KMS-11 (cell line): Measurements from ENCODE around the gene SYNE1.
"Not testable (repeated sequence)": the region's sequence is repeated elsewhere in the genome, so short reads cannot be mapped to it uniquely, and the experiment has no call there.

Experiments
- H2AFZ ChIP-seq: fragments of 200-600 bp; sonication (generic); 2 replicates; pipeline ENCODE4 v1.6.1; 2016; ENCODE audit warnings: antibody characterized with exemption, mixed run types, low read depth
- H3K27ac ChIP-seq: fragments of 200-600 bp; sonication (generic); 2 replicates; pipeline ENCODE4 v1.6.1; 2016; ENCODE audit warnings: mild to moderate bottlenecking, mixed run types
- H3K27me3 ChIP-seq: fragments of 200-600 bp; sonication (generic); 2 replicates; pipeline ENCODE4 v1.6.1; 2017; ENCODE audit warnings: mild to moderate bottlenecking, low read depth, mixed run types, moderate library complexity; ENCODE audit not compliant: insufficient read depth
- H3K36me3 ChIP-seq: fragments of 200-600 bp; sonication (generic); 2 replicates; pipeline ENCODE4 v1.6.1; 2017; ENCODE audit warnings: mild to moderate bottlenecking, mixed run types; ENCODE audit not compliant: insufficient read depth
- H3K4me1 ChIP-seq: fragments of 200-600 bp; sonication (generic); 2 replicates; pipeline ENCODE4 v1.6.1; 2016; ENCODE audit warnings: mild to moderate bottlenecking, low read depth, mixed run types; ENCODE audit not compliant: poor library complexity, severe bottlenecking
- H3K4me2 ChIP-seq: fragments of 200-600 bp; sonication (generic); 2 replicates; pipeline ENCODE4 v1.7.0; 2016; ENCODE audit warnings: mild to moderate bottlenecking, mixed run types
- H3K4me3 ChIP-seq: fragments of 200-600 bp; sonication (generic); IDR thresholded peaks from 2 replicates; pipeline ENCODE4 v1.6.1; 2017; ENCODE audit warnings: low read depth, low read length, mixed read lengths; ENCODE audit not compliant: insufficient read depth
- H3K79me2 ChIP-seq: fragments of 200-600 bp; sonication (generic); 2 replicates; pipeline ENCODE4 v1.6.1; 2016; ENCODE audit warnings: low read depth, mixed run types; ENCODE audit not compliant: insufficient read depth
- H3K9ac ChIP-seq: fragments of 200-600 bp; sonication (generic); 2 replicates; pipeline ENCODE4 v1.6.1; 2016; ENCODE audit warnings: mild to moderate bottlenecking, mixed run types
- H4K20me1 ChIP-seq: fragments of 200-600 bp; sonication (generic); 2 replicates; pipeline ENCODE4 v1.6.1; 2016; ENCODE audit warnings: mild to moderate bottlenecking, mixed run types; ENCODE audit not compliant: insufficient read depth
- TF ChIP-seq, protein P1 (sequence below): fragments of 200-600 bp; sonication (generic); conservative IDR thresholded peaks from 2 replicates; pipeline ENCODE4 v1.6.1; 2017; ENCODE audit warnings: low read depth, mild to moderate bottlenecking, antibody characterized with exemption, low read length, moderate library complexity, mixed read lengths

The SYNE1 gene

DNA sequence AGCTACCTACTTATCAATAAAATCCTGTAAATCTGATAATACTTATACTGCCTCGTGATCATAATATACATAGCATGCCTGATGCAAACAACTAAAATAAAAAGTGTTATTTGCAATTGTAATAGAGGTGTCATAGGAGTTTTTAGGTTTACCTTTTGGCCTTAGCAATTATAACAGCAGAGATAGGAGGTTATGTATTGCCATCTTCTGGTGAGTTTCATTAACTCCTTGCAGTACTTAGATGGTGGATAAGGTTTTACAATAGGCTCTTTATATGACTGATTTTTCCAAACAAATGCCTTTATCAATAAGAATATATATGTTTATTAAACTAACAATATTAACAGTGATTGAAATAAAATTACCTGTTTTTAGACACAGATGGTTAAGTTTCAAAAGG lies 32.7 kb upstream of the SYNE1 start:
- Histone ChIP-seq H3K4me1 (no peaks in the 10 kb centered on the region), H2AFZ (no peak overlapping the region), H3K9ac (no peak overlapping the region), H3K36me3 (no peaks in the 10 kb centered on the region), H3K27me3 (no peaks in the 10 kb centered on the region), H3K4me2 (no peak overlapping the region), H3K27ac (no peak overlapping the region), H4K20me1 (no peaks in the 10 kb centered on the region), H3K4me3 (no peak overlapping the region), H3K79me2 (no peaks in the 10 kb centered on the region)
- TF ChIP-seq, protein P1, sequence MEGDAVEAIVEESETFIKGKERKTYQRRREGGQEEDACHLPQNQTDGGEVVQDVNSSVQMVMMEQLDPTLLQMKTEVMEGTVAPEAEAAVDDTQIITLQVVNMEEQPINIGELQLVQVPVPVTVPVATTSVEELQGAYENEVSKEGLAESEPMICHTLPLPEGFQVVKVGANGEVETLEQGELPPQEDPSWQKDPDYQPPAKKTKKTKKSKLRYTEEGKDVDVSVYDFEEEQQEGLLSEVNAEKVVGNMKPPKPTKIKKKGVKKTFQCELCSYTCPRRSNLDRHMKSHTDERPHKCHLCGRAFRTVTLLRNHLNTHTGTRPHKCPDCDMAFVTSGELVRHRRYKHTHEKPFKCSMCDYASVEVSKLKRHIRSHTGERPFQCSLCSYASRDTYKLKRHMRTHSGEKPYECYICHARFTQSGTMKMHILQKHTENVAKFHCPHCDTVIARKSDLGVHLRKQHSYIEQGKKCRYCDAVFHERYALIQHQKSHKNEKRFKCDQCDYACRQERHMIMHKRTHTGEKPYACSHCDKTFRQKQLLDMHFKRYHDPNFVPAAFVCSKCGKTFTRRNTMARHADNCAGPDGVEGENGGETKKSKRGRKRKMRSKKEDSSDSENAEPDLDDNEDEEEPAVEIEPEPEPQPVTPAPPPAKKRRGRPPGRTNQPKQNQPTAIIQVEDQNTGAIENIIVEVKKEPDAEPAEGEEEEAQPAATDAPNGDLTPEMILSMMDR = no peak

DNA sequence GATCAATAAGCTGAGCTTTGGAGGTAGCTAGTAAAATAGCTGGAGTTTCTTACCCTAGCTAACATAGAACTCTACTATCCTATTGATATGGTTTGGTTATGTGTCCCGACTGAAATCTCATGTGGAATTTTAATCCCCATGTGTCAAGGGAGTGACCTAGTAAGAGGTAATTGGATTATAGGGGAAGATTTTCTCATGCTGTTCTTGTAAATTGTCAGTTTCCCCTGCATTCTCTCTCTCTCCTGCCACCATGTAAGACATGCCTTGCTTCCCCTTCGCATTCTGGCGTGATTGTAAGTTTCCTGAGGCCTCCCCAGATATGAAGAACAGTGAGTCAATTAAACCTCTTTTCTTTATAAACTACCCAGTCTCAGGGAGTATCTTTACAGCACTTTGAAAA lies 24.6 kb upstream of the SYNE1 start:
- Histone ChIP-seq H4K20me1 (no peaks in the 10 kb centered on the region), H3K9ac (no peak overlapping the region), H3K4me2 (no peak overlapping the region), H3K36me3 (no peaks in the 10 kb centered on the region), H3K79me2 (no peaks in the 10 kb centered on the region), H3K4me3 (no peak overlapping the region), H3K27ac (no peak overlapping the region), H2AFZ (no peak overlapping the region), H3K4me1 (no peaks in the 10 kb centered on the region), H3K27me3 (no peaks in the 10 kb centered on the region)
- TF ChIP-seq, protein P1 = no peak

DNA sequence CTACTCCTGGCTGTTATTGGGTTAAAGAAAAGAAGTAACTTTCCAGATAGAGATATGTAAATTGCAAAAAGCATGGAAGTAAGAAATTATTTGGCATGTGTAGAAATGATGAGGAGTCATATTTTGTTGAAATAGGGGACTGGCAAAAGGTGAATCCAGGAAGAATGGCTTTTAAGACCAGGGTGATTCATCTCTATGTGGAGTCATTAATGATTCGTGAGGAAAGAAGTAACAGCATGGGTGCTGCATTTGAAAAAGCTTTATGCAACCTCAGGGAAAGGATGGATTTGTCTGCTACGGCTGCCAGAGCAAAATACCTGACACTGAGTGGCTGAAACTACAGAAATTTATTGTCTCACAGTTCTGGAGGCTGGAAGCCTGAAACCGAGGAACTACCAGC lies 14.8 kb upstream of the SYNE1 start:
- H3K36me3 ChIP-seq = no peaks in the 10 kb centered on the region
- H3K4me2 ChIP-seq = no peak overlapping the region
- H3K9ac ChIP-seq = no peak overlapping the region
- no peak overlapping the region for H3K4me3 ChIP-seq
- H3K27me3 ChIP-seq = no peaks in the 10 kb centered on the region
- H3K27ac ChIP-seq = no peak overlapping the region
- no peak overlapping the region for H2AFZ ChIP-seq
- no peaks in the 10 kb centered on the region for H3K79me2 ChIP-seq
- H4K20me1 ChIP-seq = no peaks in the 10 kb centered on the region
- H3K4me1 ChIP-seq = no peaks in the 10 kb centered on the region
- TF ChIP-seq, protein P1 = no peak

- Histone ChIP-seq H3K4me3 (no peak overlapping the region), H4K20me1 (no peaks in the 10 kb centered on the region), H3K36me3 (no peaks in the 10 kb centered on the region), H3K79me2 (no peaks in the 10 kb centered on the region), H3K4me1 (peaks cover 11% of the 10 kb centered on the region), H3K27me3 (no peaks in the 10 kb centered on the region), H3K4me2 (no peak overlapping the region), H2AFZ (no peak overlapping the region), H3K27ac (no peak overlapping the region), H3K9ac (no peak overlapping the region)
- TF ChIP-seq, protein P1 = no peak
Observed at GRCh38 chr6:152648105-152648504, 10.9 kb upstream of the SYNE1 start.

GRCh38 chr6:152646732-152647131 lies 9.6 kb upstream of the SYNE1 start:
- H3K36me3 ChIP-seq, H3K9ac ChIP-seq, H3K4me3 ChIP-seq, H3K79me2 ChIP-seq, H2AFZ ChIP-seq, H3K27me3 ChIP-seq, H3K4me2 ChIP-seq, H3K27ac ChIP-seq, H4K20me1 ChIP-seq: not testable (repeated sequence)
- peaks cover 11% of the 10 kb centered on the region for H3K4me1 ChIP-seq
